Peyer's patch (tissue), 4 donors: ENCODE data around the gene PANX3.

Source experiments
- POLR2A ChIP-seq, 2 donors: fragments of 450-650 bp; IDR thresholded peaks; one replicate each; pipeline ENCODE4 v1.5.1; 2017; ENCODE audit warnings: antibody characterized with exemption in 2 of 2, mild to moderate bottlenecking in 2 of 2, moderate library complexity in 2 of 2
- TF ChIP-seq, protein P1 (sequence below), 6 experiments: fragments of 450-650 bp in 4 of 6; fragments of 200-600 bp in 2 of 6; sonication (generic) in 1 of 6; IDR thresholded peaks; one replicate each; pipeline ENCODE4 v1.5.1; 2017 to 2019; ENCODE audit warnings: antibody characterized with exemption in 6 of 6, mild to moderate bottlenecking in 3 of 6, moderate library complexity in 1 of 6

DNA sequence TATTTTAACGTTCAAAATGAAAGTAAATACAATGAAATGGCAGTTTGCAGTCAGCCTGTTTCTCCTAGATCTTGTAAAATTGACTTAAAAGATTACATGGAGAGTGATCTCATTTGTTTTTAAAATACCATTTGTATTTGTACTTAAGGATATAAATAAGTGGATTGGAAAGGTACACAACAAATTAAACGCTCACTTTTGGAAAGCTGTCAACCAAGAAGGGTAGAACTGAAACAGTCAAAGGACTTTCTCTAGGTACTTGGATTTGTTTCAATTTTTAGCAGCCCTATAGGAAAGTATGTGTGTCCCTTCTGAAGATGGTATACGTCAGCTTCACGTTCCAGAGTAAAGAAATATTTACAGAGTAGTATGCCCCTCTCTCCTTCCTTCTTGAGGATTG is 18.7 kb downstream of the PANX3 start:
- TF ChIP-seq POLR2A (IDR thresholded peaks at IDR 0.05) = no peak
- TF ChIP-seq, protein P1, sequence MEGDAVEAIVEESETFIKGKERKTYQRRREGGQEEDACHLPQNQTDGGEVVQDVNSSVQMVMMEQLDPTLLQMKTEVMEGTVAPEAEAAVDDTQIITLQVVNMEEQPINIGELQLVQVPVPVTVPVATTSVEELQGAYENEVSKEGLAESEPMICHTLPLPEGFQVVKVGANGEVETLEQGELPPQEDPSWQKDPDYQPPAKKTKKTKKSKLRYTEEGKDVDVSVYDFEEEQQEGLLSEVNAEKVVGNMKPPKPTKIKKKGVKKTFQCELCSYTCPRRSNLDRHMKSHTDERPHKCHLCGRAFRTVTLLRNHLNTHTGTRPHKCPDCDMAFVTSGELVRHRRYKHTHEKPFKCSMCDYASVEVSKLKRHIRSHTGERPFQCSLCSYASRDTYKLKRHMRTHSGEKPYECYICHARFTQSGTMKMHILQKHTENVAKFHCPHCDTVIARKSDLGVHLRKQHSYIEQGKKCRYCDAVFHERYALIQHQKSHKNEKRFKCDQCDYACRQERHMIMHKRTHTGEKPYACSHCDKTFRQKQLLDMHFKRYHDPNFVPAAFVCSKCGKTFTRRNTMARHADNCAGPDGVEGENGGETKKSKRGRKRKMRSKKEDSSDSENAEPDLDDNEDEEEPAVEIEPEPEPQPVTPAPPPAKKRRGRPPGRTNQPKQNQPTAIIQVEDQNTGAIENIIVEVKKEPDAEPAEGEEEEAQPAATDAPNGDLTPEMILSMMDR (IDR thresholded peaks at IDR 0.05) = no peak
